Transverse colon (tissue), 4 donors: ENCODE measurements around the gene RPLP2. TPM values are rescaled to one million over a fixed set of nuclear protein-coding genes. Genes with fewer than 3 reads are reported as not detected.

Source experiments
- DNase-seq: peaks from one replicate; pipeline ENCODE4 v3.0.0-alpha.2; 2019
- H3K27ac ChIP-seq, 4 donors: fragments of 200-600 bp; sonication (generic); 2 replicates each; pipeline ENCODE4 v1.5.1; 2016 to 2018; ENCODE audit warnings: inconsistent platforms in 4 of 4
- H3K27me3 ChIP-seq: fragments of 200-600 bp; sonication (generic); 2 replicates; pipeline ENCODE4 v1.5.1; 2017; ENCODE audit warnings: inconsistent platforms
- H3K36me3 ChIP-seq, 4 donors: fragments of 200-600 bp; sonication (generic); 2 replicates each; pipeline ENCODE4 v1.5.1; 2017 to 2019; ENCODE audit warnings: inconsistent platforms in 4 of 4
- H3K4me1 ChIP-seq, 4 donors: fragments of 200-600 bp; sonication (generic); 2 replicates each; pipeline ENCODE4 v1.5.1; 2017 to 2020; ENCODE audit warnings: inconsistent platforms in 4 of 4
- H3K4me3 ChIP-seq, 4 donors: fragments of 200-600 bp; sonication (generic); 1 replicate in 1 of 4; 2 replicates in 3 of 4; pipeline versions ENCODE4 v1.5.1 to v1.6.1; 2017 to 2019; ENCODE audit warnings: inconsistent platforms in 4 of 4
- H3K9me3 ChIP-seq, 2 donors: fragments of 200-600 bp; sonication (generic); 2 replicates each; pipeline ENCODE4 v1.5.1; 2017 to 2019; ENCODE audit warnings: inconsistent platforms in 2 of 2
- CTCF ChIP-seq, 5 experiments: fragments of 200-600 bp in 3 of 5; fragments of 450-650 bp in 2 of 5; sonication (generic) in 3 of 5; IDR thresholded peaks; 1 replicate in 2 of 5; 2 replicates in 3 of 5; pipeline ENCODE4 v1.5.1; 2016 to 2017; ENCODE audit warnings: antibody characterized with exemption in 5 of 5, inconsistent platforms in 3 of 5, mild to moderate bottlenecking in 2 of 5, moderate library complexity in 1 of 5
- EP300 ChIP-seq: sonication (generic); formaldehyde crosslinking; IDR thresholded peaks from one replicate; pipeline ENCODE4 v1.6.1; 2017; ENCODE audit warnings: antibody characterized with exemption, low read depth
- POLR2A ChIP-seq: fragments of 450-650 bp; IDR thresholded peaks from one replicate; pipeline ENCODE4 v1.6.1; 2016; ENCODE audit warnings: antibody characterized with exemption, mild to moderate bottlenecking, moderate library complexity
- POLR2AphosphoS5 ChIP-seq, 3 donors: sonication (generic); formaldehyde crosslinking; IDR thresholded peaks; one replicate each; pipeline ENCODE4 v1.6.1; 2016; ENCODE audit warnings: antibody characterized with exemption in 3 of 3
- WGBS, 2 donors: methylation state at CpG; one replicate each; pipeline ENCODE4 v1.1.5; 2018; ENCODE audit warnings: low coverage in 1 of 2; 5-methylcytosine and 5-hydroxymethylcytosine counted together
- in situ Hi-C, 4 donors: fragments of 200-750 bp; cut with MboI; loops; one replicate each; pipeline versions ENCODE4 v1.15.0 to v1.15.1; 2017; ENCODE audit warnings: low sequenced_read_pairs in 3 of 4, low pct_ligation_motif_present in 1 of 4, low pct_unique_long_range_greater_than_20kb in 1 of 4
- intact Hi-C: fragments of 100-400 bp; cut with DNase I; formaldehyde crosslinking; loops from one replicate; pipeline ENCODE4 v1.15.1; 2023; ENCODE audit warnings: low total_unique reads
- total RNA-seq, 4 donors: library from RNA; depleted of rRNA; stranded (reverse); fragments of >200 nt; gene quantifications; one replicate each; pipeline ENCODE4 v1.1.0, GENCODE V29; 2016

Gene RPLP2
- total RNA-seq, 4 donors from 2014 or later = 273 to 670 (median 466) TPM

DNA sequence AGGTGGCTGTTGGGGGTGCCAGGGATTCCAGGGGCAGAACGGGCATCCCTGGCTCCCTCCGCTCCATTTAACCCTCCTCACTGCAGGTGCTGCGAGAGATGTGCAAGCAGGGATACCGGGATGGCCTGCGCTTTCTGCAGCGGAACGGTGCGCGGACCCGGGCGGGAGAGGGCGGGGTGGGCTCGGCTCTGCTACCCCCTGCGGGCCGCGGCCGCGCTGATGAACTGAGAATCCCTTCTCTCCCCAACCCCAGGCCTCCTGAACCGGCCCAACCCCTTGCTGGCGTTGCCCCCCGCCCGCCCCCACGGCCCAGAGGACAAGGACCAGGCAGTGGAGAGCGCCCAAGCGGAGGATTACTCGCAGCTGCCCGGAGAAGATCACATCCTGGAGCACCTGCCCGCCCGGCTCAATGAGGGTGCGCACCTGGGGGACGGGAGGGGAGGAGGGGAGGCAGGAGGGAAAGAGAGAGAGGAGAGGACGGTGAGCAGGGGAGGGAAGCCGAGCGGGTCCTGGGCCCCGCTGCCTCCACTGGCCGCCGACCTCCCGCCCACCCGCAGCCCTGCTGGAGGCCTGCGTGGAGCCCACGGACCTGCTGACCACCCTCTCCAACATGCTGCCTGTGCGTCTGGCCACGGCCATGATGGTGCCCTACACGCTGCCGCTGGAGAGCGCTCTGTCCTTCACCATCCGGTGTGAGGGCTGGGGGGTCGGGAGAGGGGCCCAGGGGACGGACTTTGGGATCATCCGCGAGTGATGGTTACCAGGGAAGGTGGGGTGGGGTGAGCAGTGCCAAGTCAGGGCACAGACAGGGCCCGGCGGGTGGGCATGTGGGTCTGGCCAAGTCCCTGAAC is 13.9 kb downstream of the RPLP2 start:
- Histone ChIP-seq H3K9me3 (no peaks in the 10 kb centered on the region), H3K27me3 (peaks cover 36% of the 10 kb centered on the region), H3K4me1 (peaks cover 21 to 80% (median 71%) of the 10 kb centered on the region in 4 donors), H3K27ac (peak overlapping the region in 1 of 4 donors; percentile 95), H3K4me3 (no peak overlapping the region), H3K36me3 (peaks cover 0 to 14% (median 0%) of the 10 kb centered on the region in 4 donors)
- no peak for DNase-seq
- intact Hi-C loops = no loop called here
- 91% methylated on average over 53 of the region's 53 CpGs; no CpG with 5 or more reads in 1 of the 2 donors for WGBS, 2 donors
- in situ Hi-C loops = no loop called here
- no peak for TF ChIP-seq CTCF (IDR thresholded peaks at IDR 0.05)

DNA sequence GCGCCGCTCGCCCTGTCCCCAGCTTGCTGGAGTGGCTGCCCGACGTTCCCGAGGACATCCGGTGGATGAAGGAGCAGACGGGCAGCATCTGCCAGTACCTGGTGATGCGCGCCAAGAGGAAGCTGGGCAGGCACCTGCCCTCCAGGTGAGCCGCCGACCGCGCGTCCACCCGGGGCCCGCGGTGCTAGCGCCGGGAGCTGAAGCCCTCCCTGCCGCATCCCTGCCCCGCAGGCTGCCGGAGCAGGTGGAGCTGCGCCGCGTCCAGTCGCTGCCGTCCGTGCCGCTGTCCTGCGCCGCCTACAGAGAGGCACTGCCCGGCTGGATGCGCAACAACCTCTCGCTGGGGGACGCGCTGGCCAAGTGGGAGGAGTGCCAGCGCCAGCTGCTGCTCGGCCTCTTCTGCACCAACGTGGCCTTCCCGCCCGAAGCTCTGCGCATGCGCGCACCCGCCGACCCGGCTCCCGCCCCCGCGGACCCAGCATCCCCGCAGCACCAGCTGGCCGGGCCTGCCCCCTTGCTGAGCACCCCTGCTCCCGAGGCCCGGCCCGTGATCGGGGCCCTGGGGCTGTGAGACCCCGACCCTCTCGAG is 14.6 kb downstream of the RPLP2 start:
- no peaks in the 10 kb centered on the region for H3K9me3 ChIP-seq
- peaks cover 43% of the 10 kb centered on the region for H3K27me3 ChIP-seq
- 58% methylated on average over 51 of the region's 59 CpGs; no CpG with 5 or more reads in 1 of the 2 donors for WGBS, 2 donors
- H3K4me3 ChIP-seq = no peak overlapping the region
- H3K27ac ChIP-seq = peak overlapping the region; percentile 91 to 95 (median 94)
- peak; percentile 62 for DNase-seq
- in situ Hi-C loops = no loop called here
- intact Hi-C loops = no loop called here
- H3K36me3 ChIP-seq = peaks cover 0 to 14% (median 0%) of the 10 kb centered on the region in 4 donors
- TF ChIP-seq CTCF (IDR thresholded peaks at IDR 0.05) (no peak), POLR2AphosphoS5 (IDR thresholded peaks at IDR 0.05) (peak in 2 of 3 donors; percentile 49 to 54), POLR2A (no peak), EP300 (no peak)
- peaks cover 25 to 82% (median 74%) of the 10 kb centered on the region in 4 donors for H3K4me1 ChIP-seq

- intact Hi-C loops = no loop called here
- WGBS, 2 donors = 62% methylated on average over 11 of the region's 11 CpGs; no CpG with 5 or more reads in 1 of the 2 donors
- TF ChIP-seq POLR2AphosphoS5 (IDR thresholded peaks at IDR 0.05) (no peak), EP300 (no peak), CTCF (IDR thresholded peaks at IDR 0.05) (no peak), POLR2A (no peak)
- peaks cover 48% of the 10 kb centered on the region for H3K27me3 ChIP-seq
- no peak overlapping the region for H3K4me3 ChIP-seq
- H3K27ac ChIP-seq = peak overlapping the region; percentile 91 to 95 (median 94)
- peaks cover 29 to 87% (median 80%) of the 10 kb centered on the region in 4 donors for H3K4me1 ChIP-seq
- in situ Hi-C loops = no loop called here
- H3K9me3 ChIP-seq = no peaks in the 10 kb centered on the region
- no peak for DNase-seq
- peaks cover 0 to 14% (median 0%) of the 10 kb centered on the region in 4 donors for H3K36me3 ChIP-seq
Measured at GRCh38 chr11:824942-825341, 15.2 kb downstream of the RPLP2 start.
